HG02970 (cell line): ENCODE measurements around the gene POFUT2.

Source experiments
- ATAC-seq: cut with Tn5 transposase; IDR thresholded peaks from one replicate; pipeline ENCODE4 v1.9.1; 2021; ENCODE audit warnings: mild to moderate bottlenecking, moderate library complexity, moderate number of reproducible peaks; ENCODE audit not compliant: unreplicated experiment, low FRiP score

The POFUT2 gene

GRCh38 chr21:45286671-45287437 is 841 bp downstream of the POFUT2 start:
- no peak for ATAC-seq

- no peak for ATAC-seq
Observed at GRCh38 chr21:45285266-45285931, 2.3 kb downstream of the POFUT2 start.

GRCh38 chr21:45284456-45284741 is 3.3 kb downstream of the POFUT2 start:
- ATAC-seq: no peak

- no peak for ATAC-seq
Observed at GRCh38 chr21:45283611-45284455, 3.9 kb downstream of the POFUT2 start.

GRCh38 chr21:45283035-45283610 is 4.6 kb downstream of the POFUT2 start:
- ATAC-seq: no peak

- ATAC-seq: no peak
Observed at GRCh38 chr21:45282283-45283034, 5.2 kb downstream of the POFUT2 start.

- no peak for ATAC-seq
Observed at GRCh38 chr21:45281411-45282282, 6.0 kb downstream of the POFUT2 start.

- ATAC-seq: no peak
Observed at GRCh38 chr21:45280969-45281368, 6.7 kb downstream of the POFUT2 start.

GRCh38 chr21:45280178-45280821 is 7.4 kb downstream of the POFUT2 start:
- no peak for ATAC-seq

GRCh38 chr21:45279446-45280177 is 8.1 kb downstream of the POFUT2 start:
- no peak for ATAC-seq

- ATAC-seq: no peak
Observed at GRCh38 chr21:45278156-45278911, 9.4 kb downstream of the POFUT2 start.

- no peak for ATAC-seq
Observed at GRCh38 chr21:45277101-45278045, 10.3 kb downstream of the POFUT2 start.

GRCh38 chr21:45276596-45276995 is 11.1 kb downstream of the POFUT2 start:
- ATAC-seq: no peak

- no peak for ATAC-seq
Observed at GRCh38 chr21:45270306-45270821, 17.3 kb downstream of the POFUT2 start.

- ATAC-seq: no peak
Observed at GRCh38 chr21:45269861-45270260, 17.8 kb downstream of the POFUT2 start.

- no peak for ATAC-seq
Observed at GRCh38 chr21:45267390-45267760, 20.3 kb downstream of the POFUT2 start.
